Choroid plexus epithelial cell (primary cell): ENCODE measurements around the gene RNF149.
"Not testable (repeated sequence)": the region's sequence is repeated elsewhere in the genome, so short reads cannot be mapped to it uniquely, and the experiment has no call there.

ENCODE experiments used
- DNase-seq: peaks from one replicate; pipeline ENCODE4 v3.0.0-alpha.2; 2010; ENCODE audit warnings: low read depth
- H3K4me3 ChIP-seq: 2 replicates; pipeline ENCODE4 v1.5.1; 2011; ENCODE audit warnings: low read depth, mild to moderate bottlenecking, control low read depth, low read length, moderate library complexity
- CTCF ChIP-seq: conservative IDR thresholded peaks from 2 replicates; pipeline ENCODE4 v1.5.1; 2011; ENCODE audit warnings: low read depth, mild to moderate bottlenecking, control low read depth, inconsistent platforms, low read length, moderate library complexity

The RNF149 gene

GRCh38 chr2:101253013-101253702 lies 55.3 kb downstream of the RNF149 start:
- no peak for TF ChIP-seq CTCF
- DNase-seq = peak; percentile 74
- H3K4me3 ChIP-seq = peak overlapping the region; percentile 90

DNA sequence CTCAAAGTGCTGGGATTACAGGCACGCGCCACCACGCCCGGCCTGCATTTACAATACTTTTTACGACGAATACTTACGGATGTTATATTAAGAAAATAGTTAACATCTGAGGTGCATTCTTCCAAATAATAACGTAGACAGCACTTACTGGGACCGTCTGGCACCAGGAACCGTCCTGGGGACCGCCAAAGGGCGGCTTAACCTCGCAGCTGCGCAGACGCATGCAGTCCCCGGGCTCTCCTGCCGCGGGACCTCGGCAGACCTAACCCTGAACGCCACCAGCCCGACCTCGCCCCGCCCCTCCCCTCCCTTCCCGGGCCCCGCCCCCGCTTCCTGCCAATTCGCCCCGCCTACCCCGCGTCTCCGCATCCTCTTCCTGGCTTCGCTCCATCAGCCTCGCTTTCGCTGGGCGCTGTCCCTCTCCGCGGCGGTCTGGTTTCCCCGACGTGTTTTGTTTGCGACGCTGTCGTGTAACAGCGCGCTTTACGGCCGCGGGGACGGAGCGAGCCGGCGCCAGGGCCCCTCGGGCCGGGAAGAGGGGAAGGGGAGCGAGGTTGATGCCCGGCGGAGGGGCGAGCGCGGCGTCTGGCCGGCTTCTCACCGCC lies 56.0 kb downstream of the RNF149 start, which contains the start of gene CNOT11:
Gene CNOT11 (plus strand): TSS at position 479 of the 605 bp plus-strand sequence. CDS start 79 bp downstream, at position 558.
- H3K4me3 ChIP-seq = peak within 1 kb of the TSS; percentile 90

GRCh38 chr2:101251844-101252407 lies 56.6 kb downstream of the RNF149 start:
- peak overlapping the region; percentile 90 for H3K4me3 ChIP-seq

More for the DNA sequence above, 56.0 kb downstream of the RNF149 start, which contains the start of gene CNOT11:
- TF ChIP-seq CTCF = no peak
- peak; percentile 99 for DNase-seq

GRCh38 chr2:101251246-101251781 lies 57.2 kb downstream of the RNF149 start:
- not testable (repeated sequence) for H3K4me3 ChIP-seq, DNase-seq

More at GRCh38 chr2:101251844-101252407, 56.6 kb downstream of the RNF149 start:
- DNase-seq = no peak
- TF ChIP-seq CTCF = peak; percentile 25

DNA sequence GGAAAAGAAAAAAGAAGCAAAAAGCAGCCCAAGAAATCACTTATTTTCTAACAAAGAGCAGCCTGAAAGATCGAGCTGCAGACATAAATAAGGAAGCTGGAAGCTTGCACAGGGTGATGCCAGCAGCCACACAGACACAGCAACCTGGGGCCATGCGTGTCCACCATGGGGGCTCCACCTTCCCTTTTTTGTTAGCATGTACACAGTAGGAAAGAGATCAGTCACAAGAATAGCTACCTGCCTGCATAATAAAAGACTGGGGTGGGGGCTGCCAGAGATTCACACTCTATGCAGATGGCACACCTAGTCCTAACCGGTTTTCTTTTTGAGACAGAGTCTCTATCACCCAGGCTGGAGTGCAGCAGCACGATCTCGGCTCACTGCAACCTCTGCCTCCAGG lies 58.7 kb downstream of the RNF149 start:
- TF ChIP-seq CTCF = no peak
- no peak for DNase-seq
- no peak overlapping the region for H3K4me3 ChIP-seq

GRCh38 chr2:101248756-101249155 lies 59.7 kb downstream of the RNF149 start:
- not testable (repeated sequence) for H3K4me3 ChIP-seq, DNase-seq

GRCh38 chr2:101245468-101245867 lies 63.0 kb downstream of the RNF149 start:
- not testable (repeated sequence) for DNase-seq, H3K4me3 ChIP-seq

DNA sequence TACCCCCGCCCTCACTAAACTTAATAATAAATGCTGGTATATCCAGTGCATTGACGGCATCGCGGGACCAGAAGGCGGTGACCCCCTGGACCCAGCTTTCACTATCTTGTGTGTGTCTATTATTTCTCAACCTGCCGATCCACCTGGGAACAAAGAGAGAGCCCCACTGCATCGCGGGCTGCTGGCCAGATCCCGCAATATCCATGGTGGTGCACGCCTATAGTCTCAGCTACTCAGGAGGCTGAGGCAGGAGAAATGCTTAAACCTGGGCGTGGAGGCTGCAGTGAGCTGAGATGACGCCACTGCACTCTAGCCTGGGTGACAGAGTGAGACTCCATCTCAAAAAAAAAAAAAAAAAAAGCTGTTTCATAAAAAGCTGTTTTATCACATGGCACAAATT lies 63.6 kb downstream of the RNF149 start:
- not testable (repeated sequence) for H3K4me3 ChIP-seq, DNase-seq

DNA sequence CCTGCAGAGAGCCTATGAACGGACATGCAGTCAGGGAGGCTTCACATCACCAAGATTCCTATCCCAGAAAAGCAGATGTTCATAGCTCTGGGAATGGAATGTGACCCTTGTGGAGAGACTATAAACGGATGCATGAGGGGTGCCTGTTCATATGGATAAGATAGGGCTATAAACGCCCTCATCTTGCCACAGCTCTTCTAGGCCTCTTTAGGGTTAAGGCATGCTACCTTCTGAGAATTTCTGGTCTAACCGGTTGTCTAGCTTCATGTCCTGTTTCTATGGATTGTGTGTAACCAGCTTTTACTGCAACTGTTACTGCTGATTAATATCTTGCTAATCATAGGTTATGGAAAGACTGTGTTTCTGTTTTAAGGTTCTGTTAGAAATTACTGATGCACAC lies 64.1 kb downstream of the RNF149 start:
- H3K4me3 ChIP-seq, DNase-seq: not testable (repeated sequence)
